H9 (cell line): ENCODE data around the gene MUC2. TPM values are rescaled to one million over a fixed set of nuclear protein-coding genes. Genes with fewer than 3 reads are reported as not detected.

ENCODE experiments used
- DNase-seq: peaks from one replicate; pipeline ENCODE4 v3.0.0-alpha.2; 2017
- H2AFZ ChIP-seq: one replicate; pipeline ENCODE4 v1.6.1; 2013; ENCODE audit warnings: mild to moderate bottlenecking, low read length, control low read depth, moderate library complexity
- H2AK5ac ChIP-seq: 2 replicates; pipeline ENCODE4 v1.6.1; 2013; ENCODE audit warnings: low read length, control low read depth, mixed read lengths; ENCODE audit not compliant: insufficient read length
- H2BK120ac ChIP-seq: one replicate; pipeline ENCODE4 v1.6.1; 2013; ENCODE audit warnings: low read depth, mild to moderate bottlenecking, low read length, control low read depth, inconsistent platforms; ENCODE audit not compliant: poor library complexity, severe bottlenecking
- H2BK12ac ChIP-seq: 2 replicates; pipeline ENCODE4 v1.6.1; 2013; ENCODE audit warnings: low read length, control low read depth, mixed read lengths, low read depth; ENCODE audit not compliant: insufficient read length
- H2BK15ac ChIP-seq: 2 replicates; pipeline ENCODE4 v1.6.1; 2013; ENCODE audit warnings: low read depth, low read length, control low read depth
- H2BK20ac ChIP-seq: one replicate; pipeline ENCODE4 v1.6.1; 2013; ENCODE audit warnings: low read depth, mild to moderate bottlenecking, low read length, control low read depth, inconsistent platforms; ENCODE audit not compliant: poor library complexity, severe bottlenecking
- H2BK5ac ChIP-seq: 2 replicates; pipeline ENCODE4 v1.6.1; 2013; ENCODE audit warnings: low read length, control low read depth, mixed read lengths; ENCODE audit not compliant: insufficient read length
- H3K14ac ChIP-seq: 2 replicates; pipeline ENCODE4 v1.6.1; 2013; ENCODE audit warnings: low read length, control low read depth; ENCODE audit not compliant: insufficient read depth
- H3K18ac ChIP-seq: 2 replicates; pipeline ENCODE4 v1.6.1; 2013; ENCODE audit warnings: low read depth, mild to moderate bottlenecking, mixed read lengths, low read length, control low read depth; ENCODE audit not compliant: insufficient read length
- H3K23ac ChIP-seq: 2 replicates; pipeline ENCODE4 v1.6.1; 2013; ENCODE audit warnings: low read length, control low read depth, mixed read lengths, low read depth; ENCODE audit not compliant: insufficient read length
- H3K23me2 ChIP-seq: 2 replicates; pipeline ENCODE4 v1.6.1; 2013; ENCODE audit warnings: low read depth, mild to moderate bottlenecking, mixed read lengths, low read length, control low read depth; ENCODE audit not compliant: insufficient read length, poor library complexity, severe bottlenecking
- H3K27ac ChIP-seq: 2 replicates; pipeline ENCODE4 v1.5.1; 2013; ENCODE audit warnings: low read length, control low read depth, mixed read lengths, low read depth; ENCODE audit not compliant: insufficient read length
- H3K27me3 ChIP-seq: 2 replicates; pipeline ENCODE4 v1.6.1; 2013; ENCODE audit warnings: low read length, control low read depth, inconsistent platforms; ENCODE audit not compliant: insufficient read depth
- H3K4ac ChIP-seq: 2 replicates; pipeline ENCODE4 v1.6.1; 2013; ENCODE audit warnings: low read depth, mild to moderate bottlenecking, control low read depth, inconsistent platforms, low read length, moderate library complexity
- H3K4me1 ChIP-seq: 2 replicates; pipeline ENCODE4 v1.6.1; 2013; ENCODE audit warnings: low read length, control low read depth, inconsistent platforms; ENCODE audit not compliant: insufficient read depth
- H3K4me2 ChIP-seq: 2 replicates; pipeline ENCODE4 v1.6.1; 2013; ENCODE audit warnings: low read length, control low read depth, mixed read lengths; ENCODE audit not compliant: insufficient read length, insufficient read depth
- H3K56ac ChIP-seq: 2 replicates; pipeline ENCODE4 v1.6.1; 2013; ENCODE audit warnings: low read depth, mild to moderate bottlenecking, mixed read lengths, low read length, control low read depth; ENCODE audit not compliant: insufficient read length
- H3K79me1 ChIP-seq: 2 replicates; pipeline ENCODE4 v1.6.1; 2013; ENCODE audit warnings: low read depth, mild to moderate bottlenecking, moderate library complexity, low read length, control low read depth, inconsistent platforms; ENCODE audit not compliant: insufficient read depth, poor library complexity, severe bottlenecking
- H3K79me2 ChIP-seq: 2 replicates; pipeline ENCODE4 v1.6.1; 2013; ENCODE audit warnings: low read length, control low read depth, inconsistent platforms; ENCODE audit not compliant: insufficient read depth
- H3K9ac ChIP-seq: 2 replicates; pipeline ENCODE4 v1.6.1; 2013; ENCODE audit warnings: low read length, control low read depth, mixed read lengths; ENCODE audit not compliant: insufficient read length; ENCODE audit errors: extremely low read depth
- H3K9me3 ChIP-seq: one replicate; pipeline ENCODE4 v1.6.1; 2013; ENCODE audit warnings: low read depth, low read length, inconsistent platforms; ENCODE audit not compliant: control insufficient read depth
- H3T11ph ChIP-seq: one replicate; pipeline ENCODE4 v1.6.1; 2013; ENCODE audit warnings: mild to moderate bottlenecking, low read length, control low read depth, inconsistent platforms
- H4K20me1 ChIP-seq: one replicate; pipeline ENCODE4 v1.6.1; 2013; ENCODE audit not compliant: control insufficient read depth, insufficient read length, insufficient read depth
- H4K5ac ChIP-seq: 2 replicates; pipeline ENCODE4 v1.6.1; 2013; ENCODE audit warnings: low read depth, mild to moderate bottlenecking, mixed read lengths, low read length, control low read depth; ENCODE audit not compliant: insufficient read length
- H4K8ac ChIP-seq: replicated peaks from 2 replicates; pipeline ENCODE4 v1.6.1; 2013; ENCODE audit warnings: low read length, control low read depth, mixed read lengths, low read depth; ENCODE audit not compliant: insufficient read length
- H4K91ac ChIP-seq: 2 replicates; pipeline ENCODE4 v1.6.1; 2013; ENCODE audit warnings: low read depth, mild to moderate bottlenecking, moderate library complexity, mixed read lengths, low read length, control low read depth; ENCODE audit not compliant: insufficient read length
- H3K27ac Mint-ChIP-seq, 3 experiments: 2 replicates in 2 of 3; 3 replicates in 1 of 3; pipeline ENCODE4 v1.8.0; 2020 to 2021; ENCODE audit warnings: mixed read lengths in 3 of 3, mild to moderate bottlenecking in 1 of 3, moderate library complexity in 1 of 3
- H3K27me3 Mint-ChIP-seq: 2 replicates; pipeline ENCODE4 v1.8.0; 2021; ENCODE audit warnings: low read depth, mild to moderate bottlenecking, moderate library complexity, mixed read lengths
- H3K36me3 Mint-ChIP-seq, 3 experiments: 2 replicates in 2 of 3; 3 replicates in 1 of 3; pipeline ENCODE4 v1.8.0; 2020 to 2021; ENCODE audit warnings: low read depth in 3 of 3, mixed read lengths in 3 of 3; ENCODE audit not compliant: insufficient read depth in 1 of 3
- H3K4me1 Mint-ChIP-seq, 2 experiments: 2 replicates each; pipeline ENCODE4 v1.8.0; 2020; ENCODE audit warnings: mixed read lengths in 2 of 2
- H3K4me3 Mint-ChIP-seq, 2 experiments: 2 replicates in 1 of 2; 3 replicates in 1 of 2; pipeline ENCODE4 v1.8.0; 2020 to 2021; ENCODE audit warnings: mild to moderate bottlenecking in 2 of 2, mixed read lengths in 2 of 2, moderate library complexity in 1 of 2
- H3K9me3 Mint-ChIP-seq, 2 experiments: 2 replicates in 1 of 2; 3 replicates in 1 of 2; pipeline ENCODE4 v1.8.0; 2020; ENCODE audit warnings: mild to moderate bottlenecking in 2 of 2, mixed read lengths in 2 of 2, moderate library complexity in 1 of 2
- CTCF ChIP-seq: fragments of 200-600 bp; sonication (generic); conservative IDR thresholded peaks from 3 replicates; pipeline ENCODE4 v1.8.0; 2021; ENCODE audit warnings: antibody characterized with exemption, mild to moderate bottlenecking
- WGBS: extraction: QIAGEN DNeasy Blood & Tissue Kit; methylation state at CpG from one replicate; pipeline ENCODE4 v1.1.7; 2013; ENCODE audit warnings: missing lambda C conversion rate, low lambda C conversion rate, mixed read lengths; ENCODE audit not compliant: insufficient read length; ENCODE audit errors: extremely low coverage; 5-methylcytosine and 5-hydroxymethylcytosine counted together
- total RNA-seq: library from RNA; stranded (reverse); gene quantifications from 2 replicates; pipeline ENCODE4 v1.2.1, GENCODE V29; 2021

The MUC2 gene
- total RNA-seq, 1 experiment from 2014 or later: not detected

GRCh38 chr11:1100417-1101245 is 26.0 kb downstream of the MUC2 start:
- Mint-ChIP-seq H3K36me3 (peaks cover 2 to 7% (median 7%) of the 10 kb centered on the region in 3 experiments; a peak in 3 of 7 replicates), H3K27me3 (peaks cover 5% of the 10 kb centered on the region), H3K4me1 (no peaks in the 10 kb centered on the region), H3K9me3 (peaks cover 13 to 45% of the 10 kb centered on the region in 2 experiments), H3K4me3 (no peak overlapping the region), H3K27ac (no peak overlapping the region)
- Histone ChIP-seq H4K20me1 (no peaks in the 10 kb centered on the region), H2BK5ac (no peak overlapping the region), H4K5ac (no peak overlapping the region), H2AK5ac (no peak overlapping the region), H3K9ac (no peak overlapping the region), H2BK15ac (no peak overlapping the region), H3K23me2 (no peaks in the 10 kb centered on the region), H3K14ac (no peak overlapping the region; the same call in 1 of the 2 replicates), H3T11ph (no peak overlapping the region), H3K18ac (no peak overlapping the region), H3K4me1 (no peaks in the 10 kb centered on the region), H2BK12ac (no peak overlapping the region), H3K4ac (no peak overlapping the region), H3K27me3 (no peaks in the 10 kb centered on the region), H3K4me2 (no peak overlapping the region), H2BK120ac (no peak overlapping the region), H4K8ac (no peak overlapping the region), H3K9me3 (peaks cover 4% of the 10 kb centered on the region), H3K79me2 (no peaks in the 10 kb centered on the region), H3K79me1 (no peaks in the 10 kb centered on the region), H3K56ac (no peak overlapping the region), H3K27ac (no peak overlapping the region), H2AFZ (no peak overlapping the region), H2BK20ac (no peak overlapping the region), H4K91ac (no peak overlapping the region), H3K23ac (no peak overlapping the region)
- no peak for TF ChIP-seq CTCF
- WGBS: no CpG with 5 or more reads among the region's 33 CpGs
- no peak for DNase-seq
